GM06990 (cell line): ENCODE results near the gene GEN1.

ENCODE experiments used
- DNase-seq: peaks from one replicate; pipeline ENCODE4 v3.0.0-alpha.2; 2011; ENCODE audit not compliant: insufficient read length; ENCODE audit errors: extremely low read depth
- H3K27me3 ChIP-seq: replicated peaks from 2 replicates; pipeline ENCODE4 v1.6.0; 2011; ENCODE audit warnings: low read length; ENCODE audit not compliant: control insufficient read depth, insufficient read depth
- H3K36me3 ChIP-seq: 2 replicates; pipeline ENCODE4 v1.5.1; 2011; ENCODE audit warnings: low read length; ENCODE audit not compliant: control insufficient read depth, insufficient read depth
- H3K4me3 ChIP-seq: replicated peaks from 2 replicates; pipeline ENCODE4 v1.5.1; 2011; ENCODE audit warnings: low read depth, mild to moderate bottlenecking, control low read depth, low read length
- TF ChIP-seq, protein P1 (sequence below): IDR thresholded peaks from 2 replicates; pipeline ENCODE4 v1.5.1; 2011; ENCODE audit warnings: low read length, control low read depth, mild to moderate bottlenecking, inconsistent platforms; ENCODE audit not compliant: insufficient read depth, poor library complexity, severe bottlenecking

The GEN1 gene

DNA sequence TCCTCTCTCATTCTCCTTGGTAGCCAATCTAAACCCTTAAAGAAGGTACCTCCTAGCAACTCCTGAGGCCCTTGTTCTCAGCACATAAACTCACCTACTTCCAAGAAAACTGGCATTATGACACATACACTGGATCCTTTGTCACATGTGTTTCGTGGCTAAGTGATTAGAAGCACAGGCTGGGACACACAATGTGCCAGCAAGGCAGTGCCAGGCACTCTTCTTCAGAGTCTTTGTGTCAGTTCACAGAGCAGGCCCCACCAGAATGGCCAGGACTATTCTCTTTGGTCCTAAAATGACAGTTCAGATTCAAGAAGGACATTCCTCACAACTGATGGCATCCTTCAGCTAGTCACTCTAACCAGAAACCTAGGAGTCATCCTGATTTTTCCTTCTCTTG, 40.6 kb upstream of the GEN1 start:
- TF ChIP-seq, protein P1, sequence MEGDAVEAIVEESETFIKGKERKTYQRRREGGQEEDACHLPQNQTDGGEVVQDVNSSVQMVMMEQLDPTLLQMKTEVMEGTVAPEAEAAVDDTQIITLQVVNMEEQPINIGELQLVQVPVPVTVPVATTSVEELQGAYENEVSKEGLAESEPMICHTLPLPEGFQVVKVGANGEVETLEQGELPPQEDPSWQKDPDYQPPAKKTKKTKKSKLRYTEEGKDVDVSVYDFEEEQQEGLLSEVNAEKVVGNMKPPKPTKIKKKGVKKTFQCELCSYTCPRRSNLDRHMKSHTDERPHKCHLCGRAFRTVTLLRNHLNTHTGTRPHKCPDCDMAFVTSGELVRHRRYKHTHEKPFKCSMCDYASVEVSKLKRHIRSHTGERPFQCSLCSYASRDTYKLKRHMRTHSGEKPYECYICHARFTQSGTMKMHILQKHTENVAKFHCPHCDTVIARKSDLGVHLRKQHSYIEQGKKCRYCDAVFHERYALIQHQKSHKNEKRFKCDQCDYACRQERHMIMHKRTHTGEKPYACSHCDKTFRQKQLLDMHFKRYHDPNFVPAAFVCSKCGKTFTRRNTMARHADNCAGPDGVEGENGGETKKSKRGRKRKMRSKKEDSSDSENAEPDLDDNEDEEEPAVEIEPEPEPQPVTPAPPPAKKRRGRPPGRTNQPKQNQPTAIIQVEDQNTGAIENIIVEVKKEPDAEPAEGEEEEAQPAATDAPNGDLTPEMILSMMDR: no peak
- Histone ChIP-seq H3K36me3 (peaks cover 17% of the 10 kb centered on the region), H3K27me3 (no peaks in the 10 kb centered on the region), H3K4me3 (no peak overlapping the region)
- DNase-seq: no peak

DNA sequence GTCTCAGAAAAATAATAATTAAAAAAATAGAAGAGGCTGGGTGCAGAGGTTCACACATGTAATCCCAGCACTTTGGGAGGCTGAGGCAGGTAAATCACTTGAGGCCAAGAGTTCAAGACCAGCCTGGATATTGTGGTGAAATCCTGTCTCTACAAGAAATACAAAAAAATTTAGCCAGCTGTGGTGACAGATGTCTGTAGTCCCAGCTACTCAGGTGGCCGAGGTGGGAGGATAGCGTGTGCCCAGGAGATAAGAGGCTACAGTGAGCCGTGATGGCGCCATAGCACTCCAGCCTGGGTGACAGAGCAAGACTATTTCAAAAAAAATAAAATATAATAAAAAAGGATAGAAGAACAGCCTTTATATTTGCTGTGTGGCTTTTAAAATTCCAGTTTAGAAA, 36.3 kb upstream of the GEN1 start:
- no peak for DNase-seq

DNA sequence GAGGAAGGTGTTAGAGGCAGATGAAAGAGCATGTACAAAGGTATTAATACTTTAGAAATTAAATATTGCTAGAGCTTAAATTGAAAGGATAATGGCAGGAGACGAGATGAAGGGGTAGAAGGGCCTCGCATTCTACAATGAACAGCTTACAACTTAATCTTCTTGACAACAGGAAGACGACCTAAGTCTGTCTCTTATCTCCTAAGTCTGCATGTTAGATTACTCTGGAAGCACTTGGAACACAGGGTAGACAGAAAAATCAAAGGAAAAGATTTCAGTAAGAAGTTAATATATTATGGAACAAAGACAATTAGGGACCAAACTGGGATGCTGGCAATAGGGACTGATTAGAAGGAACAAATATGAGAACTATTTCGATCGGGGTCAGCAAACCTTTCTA, 35.2 kb upstream of the GEN1 start:
- TF ChIP-seq, protein P1: no peak
- Histone ChIP-seq H3K36me3 (peaks cover 9% of the 10 kb centered on the region), H3K27me3 (no peaks in the 10 kb centered on the region), H3K4me3 (no peak overlapping the region)
- no peak for DNase-seq

More for the DNA sequence above, 36.3 kb upstream of the GEN1 start:
- TF ChIP-seq, protein P1: no peak
- H3K36me3 ChIP-seq: peaks cover 15% of the 10 kb centered on the region
- no peaks in the 10 kb centered on the region for H3K27me3 ChIP-seq
- no peak overlapping the region for H3K4me3 ChIP-seq

- no peak for DNase-seq
- TF ChIP-seq, protein P1: peak; percentile 71
- Histone ChIP-seq H3K27me3 (no peaks in the 10 kb centered on the region), H3K4me3 (no peak overlapping the region), H3K36me3 (peaks cover 4% of the 10 kb centered on the region)
These were observed 34.2 kb upstream of the GEN1 start for GRCh38 chr2:17719562-17720371.

DNA sequence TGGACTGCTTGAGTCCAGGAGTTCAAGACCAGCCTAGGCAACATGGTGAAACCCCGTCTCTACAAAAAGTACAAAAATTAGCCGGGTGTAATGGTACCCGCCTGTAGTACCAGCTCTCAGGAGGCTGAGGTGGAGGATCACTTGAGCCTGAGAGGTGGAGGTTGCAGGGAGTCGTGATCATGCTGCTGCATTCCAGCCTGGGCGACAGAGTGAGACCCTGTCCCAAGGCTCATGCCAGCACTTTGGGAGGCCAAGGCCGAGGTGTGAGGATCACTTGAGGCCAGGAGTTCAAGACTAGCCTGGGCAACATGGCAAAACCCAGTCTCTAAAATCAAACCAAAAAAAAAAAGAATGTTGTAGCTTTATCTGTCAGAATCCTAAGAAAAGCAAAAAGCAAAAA, 25.7 kb upstream of the GEN1 start:
- H3K36me3 ChIP-seq: peaks cover 6% of the 10 kb centered on the region
- TF ChIP-seq, protein P1: no peak
- no peak for DNase-seq

DNA sequence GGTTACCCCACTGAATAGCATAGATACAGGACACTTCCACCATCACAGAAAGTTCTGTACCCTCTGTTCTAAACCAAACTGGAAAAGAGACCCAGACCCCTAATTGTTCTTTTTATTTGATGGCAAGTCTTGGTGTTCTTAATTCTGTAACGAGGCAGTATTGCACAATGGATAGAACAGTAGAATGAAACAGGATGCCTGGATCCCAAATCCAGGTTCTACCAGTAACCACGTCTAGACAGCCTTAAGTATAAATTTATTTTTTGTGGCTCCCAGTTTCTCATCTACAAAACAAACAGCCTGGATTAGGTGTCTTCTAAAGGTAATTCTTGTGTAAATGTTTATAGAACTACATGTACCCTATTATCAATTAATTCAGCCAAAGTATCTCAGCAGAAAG, 24.1 kb upstream of the GEN1 start:
- H3K4me3 ChIP-seq: no peak overlapping the region
- DNase-seq: no peak
- H3K27me3 ChIP-seq: no peaks in the 10 kb centered on the region
- TF ChIP-seq, protein P1: no peak
- H3K36me3 ChIP-seq: peaks cover 8% of the 10 kb centered on the region

More for the DNA sequence above, 25.7 kb upstream of the GEN1 start:
- Histone ChIP-seq H3K27me3 (no peaks in the 10 kb centered on the region), H3K4me3 (no peak overlapping the region)
